ENCODE data around the gene TLE7.

The TLE7 gene

GRCh38 chr16:71449020-71449419, 7.2 kb upstream of the TLE7 start:
- no peak for DNase-seq (ENCODE audit: low read depth in 2 of 3, low spot score in 1 of 3)

GRCh38 chr16:71448274-71448866, 6.5 kb upstream of the TLE7 start:
- no peak for DNase-seq (ENCODE audit: low read depth in 2 of 3, low spot score in 1 of 3)

- no peak for DNase-seq (ENCODE audit: low read depth in 2 of 3, low spot score in 1 of 3)
These were observed 1.9 kb upstream of the TLE7 start for GRCh38 chr16:71443714-71444113.

GRCh38 chr16:71441348-71442050, 355 bp downstream of the TLE7 start:
- DNase-seq (ENCODE audit: low read depth in 2 of 3, low spot score in 1 of 3): peak in 1 of 3 donors; percentile 15

- DNase-seq (ENCODE audit: low read depth in 2 of 3, low spot score in 1 of 3): no peak
These were observed 1.0 kb downstream of the TLE7 start for GRCh38 chr16:71440669-71441347.

GRCh38 chr16:71439523-71439922, 2.3 kb downstream of the TLE7 start:
- DNase-seq (ENCODE audit: low read depth in 2 of 3, low spot score in 1 of 3): no peak

- DNase-seq (ENCODE audit: low read depth in 2 of 3, low spot score in 1 of 3): no peak
These were observed 5.4 kb downstream of the TLE7 start for GRCh38 chr16:71436473-71436872.

GRCh38 chr16:71432906-71433305, 8.9 kb downstream of the TLE7 start:
- DNase-seq (ENCODE audit: low read depth in 2 of 3, low spot score in 1 of 3): no peak

GRCh38 chr16:71431991-71432390, 9.9 kb downstream of the TLE7 start:
- DNase-seq (ENCODE audit: low read depth in 2 of 3, low spot score in 1 of 3): no peak

GRCh38 chr16:71431176-71431575, 10.7 kb downstream of the TLE7 start:
- no peak for DNase-seq (ENCODE audit: low read depth in 2 of 3, low spot score in 1 of 3)

GRCh38 chr16:71430744-71431143, 11.1 kb downstream of the TLE7 start:
- no peak for DNase-seq (ENCODE audit: low read depth in 2 of 3, low spot score in 1 of 3)

GRCh38 chr16:71429581-71429980, 12.3 kb downstream of the TLE7 start:
- DNase-seq (ENCODE audit: low read depth in 2 of 3, low spot score in 1 of 3): no peak

GRCh38 chr16:71428883-71429282, 13.0 kb downstream of the TLE7 start:
- no peak for DNase-seq (ENCODE audit: low read depth in 2 of 3, low spot score in 1 of 3)

GRCh38 chr16:71428385-71428784, 13.5 kb downstream of the TLE7 start:
- no peak for DNase-seq (ENCODE audit: low read depth in 2 of 3, low spot score in 1 of 3)

GRCh38 chr16:71426880-71427615, 14.8 kb downstream of the TLE7 start:
- no peak for DNase-seq (ENCODE audit: low read depth in 2 of 3, low spot score in 1 of 3)

- peak in 2 of 3 donors; percentile 34 to 42 for DNase-seq (ENCODE audit: low read depth in 2 of 3, low spot score in 1 of 3)
These were observed 15.6 kb downstream of the TLE7 start for GRCh38 chr16:71426069-71426879.

- no peak for DNase-seq (ENCODE audit: low read depth in 2 of 3, low spot score in 1 of 3)
These were observed 16.1 kb downstream of the TLE7 start for GRCh38 chr16:71425746-71426068.

- no peak for DNase-seq (ENCODE audit: low read depth in 2 of 3, low spot score in 1 of 3)
These were observed 17.2 kb downstream of the TLE7 start for GRCh38 chr16:71424626-71425025.

GRCh38 chr16:71423865-71424264, 18.0 kb downstream of the TLE7 start:
- DNase-seq (ENCODE audit: low read depth in 2 of 3, low spot score in 1 of 3): no peak

- DNase-seq (ENCODE audit: low read depth in 2 of 3, low spot score in 1 of 3): no peak
These were observed 18.8 kb downstream of the TLE7 start for GRCh38 chr16:71423016-71423415.

GRCh38 chr16:71421911-71422310, 19.9 kb downstream of the TLE7 start:
- peak in 1 of 3 donors; percentile 20 for DNase-seq (ENCODE audit: low read depth in 2 of 3, low spot score in 1 of 3)
